GM21529 (cell line): Measurements from ENCODE around the gene CTCFL.
A peak's percentile ranks its signal among the peaks of the same experiment; 100 is the strongest.

Experiments
- ATAC-seq: cut with Tn5 transposase; IDR thresholded peaks from one replicate; pipeline ENCODE4 v1.9.1; 2021; ENCODE audit not compliant: unreplicated experiment

The CTCFL gene

DNA sequence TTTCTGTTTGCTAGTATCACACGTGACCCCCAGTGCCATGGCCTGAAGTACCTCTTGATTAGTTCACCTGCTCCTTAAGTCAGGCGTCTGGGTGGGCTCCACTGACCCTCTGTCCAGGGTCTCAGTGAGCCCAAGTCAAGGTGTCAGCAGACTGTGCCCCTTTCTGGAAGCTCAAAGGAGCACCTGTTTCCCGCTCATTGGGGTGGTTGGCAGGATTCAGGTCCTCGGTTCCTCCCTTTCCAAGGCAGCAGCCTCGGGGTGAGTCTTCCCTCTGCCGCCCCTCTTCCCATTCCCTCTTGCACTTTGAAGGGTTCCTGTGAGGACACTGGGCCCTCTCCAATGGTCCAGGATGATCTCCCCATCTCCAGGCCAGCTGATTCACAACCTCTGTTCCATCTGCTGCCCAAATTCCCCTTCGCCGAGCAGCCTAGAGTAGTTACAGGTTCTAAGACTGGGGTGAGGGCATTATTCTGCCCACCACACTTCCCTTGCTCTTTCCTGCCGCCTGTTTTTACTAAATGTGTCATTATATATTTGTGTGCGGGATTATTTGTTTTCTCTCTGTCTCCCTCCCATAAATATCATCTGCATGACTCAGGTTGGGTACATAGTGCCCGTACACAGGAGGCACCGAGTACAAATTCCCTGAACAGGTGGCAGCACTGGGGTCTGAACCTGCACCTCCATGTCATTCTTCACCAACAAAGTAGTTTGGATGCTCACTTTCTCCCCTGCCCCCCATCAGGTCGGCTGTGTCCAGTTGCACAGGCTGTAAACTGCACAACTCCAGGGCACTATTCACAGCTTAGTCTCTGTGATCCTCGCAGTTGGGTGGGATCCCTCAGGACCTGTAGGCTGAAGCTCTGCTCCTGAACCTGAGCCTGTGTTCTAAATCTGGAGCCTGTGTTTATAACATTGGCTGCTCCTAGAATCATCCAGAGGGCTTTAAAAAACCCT is 75.3 kb downstream of the CTCFL start:
- ATAC-seq, result peak; percentile 4

DNA sequence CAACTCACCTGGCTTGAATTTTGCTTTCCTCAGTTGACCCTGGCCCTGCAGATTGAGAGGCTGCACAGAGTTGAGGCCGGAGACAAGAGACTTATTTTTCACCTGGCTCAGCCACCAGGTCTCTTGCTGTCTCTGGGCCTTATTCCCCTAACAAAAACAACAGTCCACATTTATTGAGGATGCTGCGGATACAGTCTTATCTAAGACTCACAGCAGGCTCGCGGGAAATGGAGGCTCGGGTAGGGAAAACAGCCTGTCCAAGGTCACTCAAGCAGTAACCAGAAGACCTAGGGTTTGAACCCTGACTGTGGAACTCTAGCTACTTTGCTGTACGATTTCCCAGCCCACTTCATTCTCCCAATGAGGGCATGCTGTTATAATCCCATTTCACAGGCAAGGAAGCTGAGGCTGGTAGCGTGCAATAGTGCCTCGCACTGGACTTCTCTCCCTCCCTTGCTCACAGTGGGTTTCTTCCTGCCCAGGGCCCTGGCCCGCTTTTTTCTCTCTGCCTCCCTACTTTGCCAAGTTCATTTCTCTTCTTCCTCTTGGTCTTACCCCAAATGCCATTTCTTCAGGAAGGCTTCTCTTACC is 76.1 kb downstream of the CTCFL start:
- no peak for ATAC-seq
